MV-4-11 (cell line): ENCODE measurements around the gene CD96.
"Not testable (repeated sequence)": the region's sequence is repeated elsewhere in the genome, so short reads cannot be mapped to it uniquely, and the experiment has no call there.

Source experiments
- DNase-seq: peaks from one replicate; lab custom pipeline; 2025; lab: John Stamatoyannopoulos, UW

The CD96 gene

GRCh38 chr3:111541911-111542483 is at the start of gene CD96:
CD96 (plus strand) TSS chr3:111542197; CDS start chr3:111542249, 52 bp downstream.
- DNase-seq, result peak; percentile 3

- DNase-seq, result no peak
Observed at GRCh38 chr3:111493276-111493675, 48.7 kb upstream of the CD96 start.

- DNase-seq, result no peak
Observed at GRCh38 chr3:111496894-111497559, 45.0 kb upstream of the CD96 start.

- no peak for DNase-seq
Observed at GRCh38 chr3:111498022-111498421, 44.0 kb upstream of the CD96 start.

GRCh38 chr3:111506435-111506834 is 35.6 kb upstream of the CD96 start:
- DNase-seq, result no peak

- no peak for DNase-seq
Observed at GRCh38 chr3:111509308-111509707, 32.7 kb upstream of the CD96 start.

GRCh38 chr3:111517801-111518200 is 24.2 kb upstream of the CD96 start:
- no peak for DNase-seq

GRCh38 chr3:111519178-111519855 is 22.7 kb upstream of the CD96 start:
- DNase-seq, result peak; percentile 20

GRCh38 chr3:111521891-111522290 is 20.1 kb upstream of the CD96 start:
- DNase-seq, result no peak

- not testable (repeated sequence) for DNase-seq
Observed at GRCh38 chr3:111524486-111524885, 17.5 kb upstream of the CD96 start.

- no peak for DNase-seq
Observed at GRCh38 chr3:111531446-111531845, 10.6 kb upstream of the CD96 start.

- DNase-seq, result no peak
Observed at GRCh38 chr3:111534701-111535100, 7.3 kb upstream of the CD96 start.

- DNase-seq, result no peak
Observed at GRCh38 chr3:111538111-111538510, 3.9 kb upstream of the CD96 start.

- DNase-seq, result peak; percentile 60
Observed at GRCh38 chr3:111538681-111539083, 3.3 kb upstream of the CD96 start.

GRCh38 chr3:111539351-111540331 is 2.4 kb upstream of the CD96 start:
- no peak for DNase-seq

- DNase-seq, result no peak
Observed at GRCh38 chr3:111541391-111541790, 606 bp upstream of the CD96 start.

- no peak for DNase-seq
Observed at GRCh38 chr3:111542611-111543300, 759 bp downstream of the CD96 start.

GRCh38 chr3:111545349-111545748 is 3.4 kb downstream of the CD96 start:
- no peak for DNase-seq

GRCh38 chr3:111547631-111548030 is 5.6 kb downstream of the CD96 start:
- peak; percentile 84 for DNase-seq

- peak; percentile 87 for DNase-seq
Observed at GRCh38 chr3:111548092-111548491, 6.1 kb downstream of the CD96 start.

GRCh38 chr3:111548756-111549155 is 6.8 kb downstream of the CD96 start:
- DNase-seq, result no peak

GRCh38 chr3:111561902-111562301 is 19.9 kb downstream of the CD96 start:
- not testable (repeated sequence) for DNase-seq
